Stimulated activated CD4-positive, alpha-beta T cell treated with anti-CD3 and anti-CD28 coated beads, Interleukin-4, amount 100 ng/mL, for 48 hours (primary cell): ENCODE results near the gene BICRA.
"Not testable (repeated sequence)": the region's sequence is repeated elsewhere in the genome, so short reads cannot be mapped to it uniquely, and the experiment has no call there.

Experiments used
- DNase-seq, 2 donors: peaks; one replicate each; pipeline ENCODE4 v3.0.0-alpha.2; 2020; ENCODE audit warnings: low read depth in 2 of 2

Gene BICRA

GRCh38 chr19:47608969-47609905 lies at the start of gene BICRA:
Gene BICRA, plus strand, starts transcription at chr19:47609134. Its CDS starts 64,441 bp downstream, at chr19:47673575.
- peak; percentile 72 to 76 for DNase-seq

GRCh38 chr19:47560999-47561398 lies 47.9 kb upstream of the BICRA start:
- no peak for DNase-seq

GRCh38 chr19:47561440-47562057 lies 47.4 kb upstream of the BICRA start:
- DNase-seq, result no peak

- no peak for DNase-seq
Observed at GRCh38 chr19:47564081-47564480, 44.9 kb upstream of the BICRA start.

GRCh38 chr19:47569331-47569730 lies 39.6 kb upstream of the BICRA start:
- DNase-seq, result no peak

- DNase-seq, result no peak
Observed at GRCh38 chr19:47572635-47573034, 36.3 kb upstream of the BICRA start.

- peak; percentile 71 to 74 for DNase-seq
Observed at GRCh38 chr19:47573071-47574026, 35.6 kb upstream of the BICRA start, which contains the start of gene ZNF541. Gene ZNF541, minus strand, starts transcription at chr19:47573148. Its CDS starts 17,292 bp downstream, at chr19:47555856.

GRCh38 chr19:47580397-47580796 lies 28.5 kb upstream of the BICRA start:
- no peak for DNase-seq

GRCh38 chr19:47581605-47582319 lies 27.2 kb upstream of the BICRA start:
- no peak for DNase-seq

- no peak for DNase-seq
Observed at GRCh38 chr19:47582320-47582909, 26.5 kb upstream of the BICRA start.

GRCh38 chr19:47583161-47583560 lies 25.8 kb upstream of the BICRA start:
- not testable (repeated sequence) for DNase-seq

- DNase-seq, result no peak
Observed at GRCh38 chr19:47587295-47587694, 21.6 kb upstream of the BICRA start.

GRCh38 chr19:47589824-47590223 lies 19.1 kb upstream of the BICRA start:
- DNase-seq, result no peak

- DNase-seq, result no peak
Observed at GRCh38 chr19:47593860-47594259, 15.1 kb upstream of the BICRA start.

- DNase-seq, result no peak
Observed at GRCh38 chr19:47595944-47596343, 13.0 kb upstream of the BICRA start.

GRCh38 chr19:47598407-47599349 lies 10.3 kb upstream of the BICRA start:
- no peak for DNase-seq

GRCh38 chr19:47599671-47600245 lies 9.2 kb upstream of the BICRA start:
- DNase-seq, result not testable (repeated sequence)

GRCh38 chr19:47600246-47601179 lies 8.4 kb upstream of the BICRA start:
- DNase-seq, result peak; percentile 99 to 100
